Measurements from ENCODE around the gene FOXL2NB.

FOXL2NB gene

DNA sequence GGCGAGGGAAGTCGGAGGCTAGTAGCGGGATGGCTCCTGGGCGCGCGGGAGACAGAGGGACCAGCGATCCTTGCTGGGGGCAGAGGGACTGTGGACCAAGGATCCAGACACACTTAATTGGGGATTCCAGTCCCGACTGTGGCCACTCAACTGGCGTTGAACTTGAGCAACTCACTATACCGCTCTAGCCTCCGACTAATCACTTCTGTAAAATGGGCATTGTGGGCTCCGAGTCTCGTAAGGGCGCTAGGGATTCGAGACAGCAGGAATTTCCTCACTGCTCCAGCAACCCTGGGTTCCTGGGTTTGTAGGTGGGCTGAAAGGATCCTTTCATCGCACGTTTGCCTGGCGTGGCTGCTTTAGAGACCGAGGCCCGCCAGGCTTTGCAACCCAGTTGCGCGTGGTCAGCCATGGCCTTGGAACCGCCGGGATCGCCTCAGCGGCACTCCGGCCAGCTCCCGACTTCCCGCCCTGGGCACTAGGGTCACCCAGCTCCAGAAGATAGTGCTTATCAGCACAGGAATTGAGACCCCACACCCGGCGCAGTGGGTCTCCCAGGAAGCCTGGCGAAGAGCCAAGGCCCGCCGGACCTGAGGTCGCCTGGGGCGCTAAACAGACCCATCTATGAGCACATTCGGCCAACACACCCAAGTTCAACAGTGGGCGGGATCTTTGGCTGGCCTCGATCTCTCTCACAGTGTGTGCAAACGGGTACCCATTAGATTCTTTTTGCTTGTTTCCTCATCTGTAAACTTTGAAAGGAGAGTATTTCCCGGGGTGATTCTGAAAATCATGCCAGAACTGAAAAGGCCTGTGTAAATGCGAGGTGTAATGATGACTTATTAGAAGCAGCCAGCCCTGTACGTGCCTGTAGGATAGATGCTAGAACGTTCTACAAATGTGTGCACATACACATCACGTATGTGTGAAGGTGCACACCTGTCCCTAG is 10.0 kb upstream of the FOXL2NB start:
- in situ Hi-C loops (cut with MboI; ENCODE audit: low sequenced_read_pairs, unreplicated experiment): loop anchor here (10.0 kb wide), 1 partner anchor 378 kb away; no protein-coding TSS in a partner anchor
- TF ChIP-seq, protein P1, sequence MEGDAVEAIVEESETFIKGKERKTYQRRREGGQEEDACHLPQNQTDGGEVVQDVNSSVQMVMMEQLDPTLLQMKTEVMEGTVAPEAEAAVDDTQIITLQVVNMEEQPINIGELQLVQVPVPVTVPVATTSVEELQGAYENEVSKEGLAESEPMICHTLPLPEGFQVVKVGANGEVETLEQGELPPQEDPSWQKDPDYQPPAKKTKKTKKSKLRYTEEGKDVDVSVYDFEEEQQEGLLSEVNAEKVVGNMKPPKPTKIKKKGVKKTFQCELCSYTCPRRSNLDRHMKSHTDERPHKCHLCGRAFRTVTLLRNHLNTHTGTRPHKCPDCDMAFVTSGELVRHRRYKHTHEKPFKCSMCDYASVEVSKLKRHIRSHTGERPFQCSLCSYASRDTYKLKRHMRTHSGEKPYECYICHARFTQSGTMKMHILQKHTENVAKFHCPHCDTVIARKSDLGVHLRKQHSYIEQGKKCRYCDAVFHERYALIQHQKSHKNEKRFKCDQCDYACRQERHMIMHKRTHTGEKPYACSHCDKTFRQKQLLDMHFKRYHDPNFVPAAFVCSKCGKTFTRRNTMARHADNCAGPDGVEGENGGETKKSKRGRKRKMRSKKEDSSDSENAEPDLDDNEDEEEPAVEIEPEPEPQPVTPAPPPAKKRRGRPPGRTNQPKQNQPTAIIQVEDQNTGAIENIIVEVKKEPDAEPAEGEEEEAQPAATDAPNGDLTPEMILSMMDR (IDR thresholded peaks at IDR 0.05; ENCODE audit: borderline replicate concordance, control extremely low read depth, extremely low read depth, insufficient read depth, missing control alignments): no peak
- DNase-seq (ENCODE audit: low spot score): no peak

- in situ Hi-C loops (cut with MboI; ENCODE audit: low sequenced_read_pairs, unreplicated experiment): loop anchor here (10.0 kb wide), 1 partner anchor 377 kb away; no protein-coding TSS in a partner anchor
- DNase-seq (ENCODE audit: low spot score): no peak
- TF ChIP-seq, protein P1 (IDR thresholded peaks at IDR 0.05; ENCODE audit: borderline replicate concordance, control extremely low read depth, extremely low read depth, insufficient read depth, missing control alignments): no peak
Observed at GRCh38 chr3:138937690-138938055, 9.3 kb upstream of the FOXL2NB start.

DNA sequence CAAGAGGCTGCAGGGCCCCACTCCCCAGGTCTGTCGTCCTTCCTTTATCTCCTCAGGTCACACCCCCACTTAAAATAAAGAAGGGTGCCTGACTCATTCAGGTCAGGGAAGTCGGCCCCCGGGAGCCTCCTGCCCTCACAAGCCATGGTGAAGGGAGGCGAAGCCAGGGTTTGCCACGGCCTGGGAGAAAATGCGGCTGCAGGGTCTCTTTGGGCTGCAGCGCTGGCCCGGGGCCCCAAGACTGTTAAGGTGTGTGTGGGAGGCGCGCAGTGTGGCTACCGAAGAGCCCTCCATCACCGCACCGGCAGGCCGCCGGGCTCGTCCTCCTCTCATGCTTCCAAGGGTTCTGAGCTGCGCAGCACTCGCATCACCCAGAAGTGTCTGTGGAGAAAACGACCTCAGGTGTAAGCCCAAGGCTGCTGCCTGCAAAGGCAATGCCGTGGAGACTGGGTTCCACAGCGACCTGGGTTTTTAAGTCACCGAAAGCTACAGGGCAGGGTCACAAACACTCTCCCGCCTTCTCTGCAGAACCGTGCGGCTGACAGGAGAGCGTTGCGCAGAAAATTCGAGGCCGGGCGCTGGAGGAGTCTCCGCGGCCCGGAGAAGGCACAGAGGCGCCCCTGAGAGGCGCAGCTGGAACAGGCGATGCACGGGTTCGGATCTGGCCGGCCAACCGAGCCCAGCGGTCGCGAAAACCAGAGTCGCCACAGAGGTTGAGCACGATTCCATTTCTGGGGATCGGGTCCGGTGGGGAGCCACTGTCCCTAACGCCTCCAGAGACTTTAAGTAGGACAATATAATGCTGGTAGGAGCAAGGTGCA is 8.8 kb upstream of the FOXL2NB start:
- in situ Hi-C loops (cut with MboI; ENCODE audit: low sequenced_read_pairs, unreplicated experiment): loop anchor here (10.0 kb wide), 1 partner anchor 377 kb away; no protein-coding TSS in a partner anchor
- TF ChIP-seq, protein P1 (IDR thresholded peaks at IDR 0.05; ENCODE audit: borderline replicate concordance, control extremely low read depth, extremely low read depth, insufficient read depth, missing control alignments): no peak
- no peak for DNase-seq (ENCODE audit: low spot score)

DNA sequence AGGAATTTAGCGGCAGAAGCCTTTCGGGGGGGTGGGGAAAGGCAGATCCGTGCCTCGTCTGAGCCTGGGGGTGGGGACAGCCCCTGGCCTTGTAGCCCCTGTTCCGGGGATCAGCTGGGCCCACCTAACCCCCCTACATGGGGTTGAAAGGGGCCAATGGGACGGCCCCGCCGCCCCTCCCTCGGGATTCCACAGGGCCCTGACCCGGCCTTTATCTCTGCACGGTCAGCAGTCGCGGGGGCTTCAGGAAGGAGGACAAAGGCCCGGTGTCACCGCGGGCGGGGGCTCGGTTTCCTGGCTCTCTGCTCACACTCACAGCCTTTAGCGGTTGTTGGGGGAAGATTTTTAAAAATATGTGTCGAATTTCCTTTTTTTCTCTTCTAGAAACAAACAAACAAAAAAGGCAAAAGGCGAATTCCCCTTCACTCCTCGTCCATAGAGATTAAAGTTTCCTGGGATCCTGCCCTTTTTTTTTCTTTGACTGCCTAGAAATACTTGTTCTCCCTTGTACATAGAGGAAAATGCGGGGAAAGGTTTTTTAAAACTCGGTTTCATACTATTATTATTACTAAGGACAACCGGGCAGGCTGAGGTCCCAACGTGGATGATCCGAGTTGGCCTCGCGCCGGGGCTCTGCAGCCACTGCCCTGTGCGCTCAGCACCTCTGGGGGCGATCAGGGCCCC is 8.0 kb upstream of the FOXL2NB start:
- TF ChIP-seq, protein P1 (IDR thresholded peaks at IDR 0.05; ENCODE audit: borderline replicate concordance, control extremely low read depth, extremely low read depth, insufficient read depth, missing control alignments): no peak
- in situ Hi-C loops (cut with MboI; ENCODE audit: low sequenced_read_pairs, unreplicated experiment): loop anchor here (10.0 kb wide), 1 partner anchor 376 kb away; no protein-coding TSS in a partner anchor
- no peak for DNase-seq (ENCODE audit: low spot score)

- TF ChIP-seq, protein P1 (IDR thresholded peaks at IDR 0.05; ENCODE audit: borderline replicate concordance, control extremely low read depth, extremely low read depth, insufficient read depth, missing control alignments): no peak
- in situ Hi-C loops (cut with MboI; ENCODE audit: low sequenced_read_pairs, unreplicated experiment): loop anchor here (10.0 kb wide), 1 partner anchor 375 kb away; no protein-coding TSS in a partner anchor
- DNase-seq (ENCODE audit: low spot score): no peak
Observed at GRCh38 chr3:138939561-138940241, 7.3 kb upstream of the FOXL2NB start.
